Posterior vena cava (tissue), 2 donors: ENCODE results near the gene SH3RF1. TPM values are rescaled to one million over a fixed set of nuclear protein-coding genes. Genes with fewer than 3 reads are reported as not detected.

Experiments used
- DNase-seq: peaks from one replicate; pipeline ENCODE4 v3.0.0-alpha.2; 2020; ENCODE audit warnings: low spot score
- intact Hi-C, 2 donors: fragments of 100-400 bp; cut with DNase I; formaldehyde crosslinking; loops; one replicate each; pipeline versions ENCODE4 v1.14.1 to v1.14.2; 2022 to 2023
- total RNA-seq, 2 donors: library from RNA; stranded (reverse); fragmentation: NEBNext Ultra II Directional; extraction: Animal tissue kit (Norgen Biotek cat#: 25700); gene quantifications; one replicate each; pipeline ENCODE4 v1.2.1, GENCODE V29; 2021
- donor health status: DM: yes; HTN: yes; CAD: no.
- donor health status: DM: yes; HTN: yes; CAD: no.

SH3RF1 gene
- total RNA-seq, 2 donors from 2014 or later = 13.8 to 20.3 TPM

DNA sequence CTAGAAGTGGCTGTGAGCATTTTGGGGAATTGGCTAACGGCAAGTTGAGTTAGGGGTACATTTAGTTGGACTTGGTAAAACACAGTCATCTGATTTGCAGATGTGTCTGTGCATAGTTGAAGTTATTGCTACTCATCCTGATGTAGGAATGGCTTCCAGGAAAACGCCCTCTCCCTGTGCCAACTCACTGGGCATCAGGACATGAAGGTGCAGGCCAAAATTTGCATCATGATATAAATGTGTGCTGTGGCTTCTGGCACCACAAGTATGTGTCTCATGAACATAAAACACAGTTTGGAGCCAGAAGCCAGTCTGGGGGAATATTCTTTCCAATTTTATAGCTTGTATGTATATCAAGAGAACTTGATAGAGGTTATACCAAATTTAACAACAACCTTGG is 206.5 kb downstream of the SH3RF1 start:
- intact Hi-C loops = no loop called here
- DNase-seq = no peak

DNA sequence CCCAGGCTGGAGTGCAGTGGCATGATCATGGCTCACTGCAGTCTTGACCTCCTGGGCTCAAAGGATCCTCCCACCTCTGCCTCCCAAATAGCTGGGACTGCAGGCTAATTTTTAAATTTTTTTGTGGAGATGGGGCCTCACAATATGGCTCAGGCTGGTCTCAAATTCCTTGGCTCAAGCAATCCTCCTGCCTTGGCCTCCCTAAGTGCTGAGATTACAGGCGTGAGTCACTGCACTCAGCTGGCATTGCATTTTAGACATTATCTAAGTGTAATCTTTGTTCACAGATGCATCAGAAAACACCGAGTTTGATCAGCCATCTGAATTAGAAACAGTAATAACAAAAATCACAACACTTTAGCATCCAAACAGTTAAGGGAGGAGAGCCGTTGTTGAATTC is 207.3 kb downstream of the SH3RF1 start:
- no peak for DNase-seq
- intact Hi-C loops = no loop called here

DNA sequence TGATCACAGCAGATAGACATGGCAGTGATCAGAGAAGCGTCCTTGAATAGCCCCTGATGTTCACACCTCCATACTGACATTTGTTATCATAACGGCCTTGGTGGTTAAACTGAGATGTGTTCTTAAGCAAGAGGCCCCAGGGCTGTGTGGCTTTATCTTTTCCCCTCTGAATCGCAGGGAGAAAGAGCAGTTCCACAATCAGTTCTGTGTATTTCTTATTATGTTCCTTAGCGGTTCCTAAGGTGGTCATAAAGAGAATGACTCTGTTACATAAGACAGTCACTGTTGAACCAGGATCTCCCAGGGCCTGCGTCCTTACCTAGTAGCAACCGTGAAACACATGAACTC is 207.9 kb downstream of the SH3RF1 start:
- DNase-seq = no peak
- intact Hi-C loops = no loop called here

DNA sequence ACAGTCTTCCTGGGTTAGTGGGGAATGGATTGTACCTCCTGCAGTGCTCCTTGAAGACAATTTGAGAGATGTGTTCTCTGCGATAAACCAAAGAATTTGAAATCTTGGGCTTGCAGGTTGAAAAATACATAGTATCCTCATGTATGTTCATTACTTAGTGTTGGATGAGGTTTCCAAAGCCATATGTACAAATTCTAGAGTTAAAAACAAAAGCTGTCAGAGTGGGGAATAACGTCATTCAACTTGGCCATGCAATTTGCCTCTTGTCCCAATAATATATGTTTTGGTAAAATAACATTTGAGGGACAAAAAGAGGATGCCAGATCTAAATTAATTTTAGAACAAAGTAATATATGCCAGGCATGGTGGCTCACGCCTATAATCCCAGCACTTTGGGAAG is 209.4 kb downstream of the SH3RF1 start:
- intact Hi-C loops = no loop called here
- no peak for DNase-seq

DNA sequence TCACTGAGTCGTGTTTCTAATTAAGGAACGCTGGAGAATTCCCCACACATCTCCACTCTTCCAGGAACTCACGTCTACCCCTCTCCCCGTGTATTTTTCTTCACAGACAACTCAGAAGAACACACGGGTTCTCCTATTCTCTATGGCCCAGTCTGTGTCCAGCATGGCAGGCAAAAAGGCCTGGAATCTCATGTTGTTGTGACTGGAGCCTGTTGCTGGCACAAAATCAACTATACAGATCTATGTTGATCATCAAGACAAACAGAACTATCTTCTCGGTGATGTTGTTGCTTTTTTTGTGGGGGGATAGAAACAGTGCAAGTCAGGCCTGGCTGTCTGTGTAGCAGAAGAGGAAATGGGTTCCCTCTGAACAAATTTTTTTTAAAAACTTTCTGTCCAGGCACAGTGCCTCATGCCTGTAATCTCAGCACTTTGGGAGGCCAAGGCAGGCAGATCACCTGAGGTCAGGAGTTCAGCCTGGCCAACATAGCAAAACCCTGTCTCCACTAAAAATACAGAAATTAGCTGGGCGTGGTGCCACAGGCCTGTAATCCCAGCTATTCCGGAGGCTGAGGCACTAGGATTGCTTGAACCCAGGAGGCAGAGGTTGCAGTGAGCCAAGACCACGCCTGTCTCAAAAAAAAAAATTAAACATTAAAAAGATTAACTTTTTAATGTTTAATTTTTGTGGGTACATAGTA is 210.2 kb downstream of the SH3RF1 start:
- intact Hi-C loops = no loop called here

DNA sequence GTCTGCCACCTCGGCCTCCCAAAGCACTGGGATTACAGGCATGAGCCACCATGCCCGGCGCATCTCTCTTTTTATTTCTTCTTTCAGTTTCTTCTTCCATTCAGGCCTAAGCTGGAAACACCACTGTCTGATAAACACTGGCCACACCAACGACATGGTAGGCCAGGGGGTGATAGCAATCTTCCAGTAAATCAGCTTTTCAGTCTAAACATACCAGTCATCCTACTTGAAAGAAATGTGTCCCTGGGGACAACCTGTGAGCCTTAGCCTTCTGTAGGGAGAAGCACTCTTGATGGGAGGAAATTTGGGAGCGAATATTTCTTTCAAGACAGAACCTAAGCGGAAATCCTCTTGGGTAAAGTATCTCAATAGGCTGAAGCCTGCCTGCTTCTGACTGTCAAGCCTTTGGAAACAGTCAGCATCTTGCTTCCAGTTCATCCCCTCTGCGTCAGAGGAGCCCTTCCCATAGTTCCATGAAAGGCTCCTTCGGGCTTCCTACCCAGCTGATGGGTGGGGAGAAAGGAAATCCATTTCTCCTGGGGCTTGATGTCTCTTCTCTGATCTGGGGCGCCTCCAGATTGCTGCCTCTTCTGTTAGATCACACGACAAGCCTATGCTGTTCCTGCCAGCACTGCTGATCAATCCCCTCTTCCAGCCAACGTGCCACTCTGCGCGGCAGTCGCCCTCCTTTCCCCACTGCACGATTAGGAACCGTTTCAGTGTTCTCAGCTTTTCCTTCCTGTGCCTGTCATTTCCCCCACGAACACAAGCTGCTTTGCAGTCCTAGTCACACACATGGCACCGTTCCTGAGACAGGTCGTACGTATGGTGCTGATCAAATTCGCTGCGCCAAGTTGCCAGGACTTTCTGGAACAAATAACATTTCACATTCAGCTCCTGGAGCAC is 211.2 kb downstream of the SH3RF1 start:
- DNase-seq = no peak
- intact Hi-C loops = no loop called here

More for the DNA sequence above, 210.2 kb downstream of the SH3RF1 start:
- no peak for DNase-seq

DNA sequence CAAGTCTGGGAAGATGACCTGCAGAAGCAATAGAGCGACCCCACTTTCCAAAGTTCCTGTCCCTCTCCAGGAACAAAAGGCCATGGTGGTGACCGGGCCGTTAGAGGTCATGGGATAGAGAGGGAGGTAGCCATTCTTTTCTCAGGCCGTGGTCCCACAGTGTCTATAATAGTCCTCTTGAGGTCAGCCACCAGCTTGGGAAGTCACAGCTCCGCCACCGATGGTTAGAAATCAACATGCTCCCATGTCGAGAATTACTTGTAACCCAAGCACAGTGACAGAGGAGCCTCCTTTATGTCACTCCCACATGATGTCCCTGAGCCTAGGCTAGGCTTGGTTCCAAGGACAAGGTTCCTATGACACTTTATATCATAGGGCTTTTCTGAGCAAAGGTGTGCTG is 212.4 kb downstream of the SH3RF1 start:
- intact Hi-C loops = no loop called here
- no peak for DNase-seq

DNA sequence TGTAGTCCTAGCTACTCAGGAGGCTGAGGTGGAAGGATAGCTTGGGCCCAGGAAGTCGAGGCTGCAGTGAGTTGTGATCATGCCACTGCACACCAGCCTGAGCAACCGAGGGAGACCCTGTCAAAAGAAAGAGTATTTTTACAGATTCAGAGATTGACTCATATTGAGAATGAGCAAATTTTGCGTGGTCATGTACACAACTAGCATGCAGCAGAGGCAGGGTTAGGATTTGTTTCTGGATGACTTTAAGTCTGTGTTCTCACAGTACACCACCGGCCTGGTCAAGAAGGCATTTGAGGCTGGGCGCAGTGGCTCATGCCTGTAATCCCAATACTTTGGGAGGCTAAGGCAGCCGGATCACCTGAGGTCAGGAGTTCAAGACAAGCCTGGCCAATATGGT is 215.9 kb downstream of the SH3RF1 start:
- DNase-seq = no peak
- intact Hi-C loops = no loop called here

DNA sequence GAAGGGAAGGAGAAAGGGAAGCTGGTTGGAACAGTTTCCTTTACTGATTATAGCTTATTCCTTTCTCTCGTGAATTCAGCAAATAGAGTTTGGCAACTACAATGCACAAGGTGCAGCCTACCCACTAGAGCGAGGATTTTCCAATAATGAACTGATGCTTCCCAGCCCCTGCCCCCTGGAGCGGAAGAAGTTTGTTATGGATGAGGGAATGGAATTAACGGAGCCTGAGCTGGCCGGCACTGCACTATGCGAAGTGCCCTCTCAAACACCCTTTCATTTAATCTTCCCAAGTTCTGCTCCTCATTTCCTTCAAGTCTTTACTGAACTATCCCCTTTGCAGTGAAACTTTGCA is 218.2 kb downstream of the SH3RF1 start:
- intact Hi-C loops = no loop called here
- no peak for DNase-seq

DNA sequence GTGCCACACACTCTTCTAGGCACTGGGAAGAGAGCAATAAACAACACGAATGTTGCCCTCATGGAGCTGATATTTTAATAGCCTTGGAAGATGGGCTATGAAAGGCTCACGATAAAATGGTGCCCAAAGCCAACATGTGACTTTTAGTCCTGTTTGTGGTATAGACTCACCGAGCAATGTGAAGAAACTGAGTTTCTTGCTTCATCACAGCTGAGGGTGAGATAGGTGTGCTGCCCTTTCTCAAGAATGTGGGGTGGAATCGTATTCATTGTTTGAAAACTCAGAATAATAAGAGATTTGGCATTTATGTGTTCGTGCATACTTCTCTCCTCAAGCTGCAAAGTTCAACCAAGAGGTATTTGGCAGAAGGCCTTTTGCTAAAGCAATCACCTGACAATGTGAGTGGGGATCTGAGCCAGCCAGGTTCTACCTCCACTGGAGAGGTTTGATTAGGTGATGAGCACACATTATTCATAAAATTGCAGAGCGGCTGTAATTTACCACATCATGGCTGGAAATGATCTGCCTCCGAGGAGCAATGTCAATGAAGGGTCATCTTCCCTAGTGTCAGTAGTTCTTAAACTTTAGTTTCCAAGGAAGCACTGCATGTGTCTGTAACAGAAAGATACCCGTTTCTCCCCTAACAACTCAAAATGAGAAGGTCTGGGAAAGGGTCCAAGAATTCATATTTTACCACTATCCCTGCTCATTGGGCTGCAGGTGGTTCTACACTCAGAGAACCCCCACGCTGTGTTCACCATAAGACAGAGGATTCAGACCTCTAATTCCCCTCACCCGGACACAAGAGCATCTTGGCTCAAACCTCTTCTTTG is 218.8 kb downstream of the SH3RF1 start:
- intact Hi-C loops = no loop called here

DNA sequence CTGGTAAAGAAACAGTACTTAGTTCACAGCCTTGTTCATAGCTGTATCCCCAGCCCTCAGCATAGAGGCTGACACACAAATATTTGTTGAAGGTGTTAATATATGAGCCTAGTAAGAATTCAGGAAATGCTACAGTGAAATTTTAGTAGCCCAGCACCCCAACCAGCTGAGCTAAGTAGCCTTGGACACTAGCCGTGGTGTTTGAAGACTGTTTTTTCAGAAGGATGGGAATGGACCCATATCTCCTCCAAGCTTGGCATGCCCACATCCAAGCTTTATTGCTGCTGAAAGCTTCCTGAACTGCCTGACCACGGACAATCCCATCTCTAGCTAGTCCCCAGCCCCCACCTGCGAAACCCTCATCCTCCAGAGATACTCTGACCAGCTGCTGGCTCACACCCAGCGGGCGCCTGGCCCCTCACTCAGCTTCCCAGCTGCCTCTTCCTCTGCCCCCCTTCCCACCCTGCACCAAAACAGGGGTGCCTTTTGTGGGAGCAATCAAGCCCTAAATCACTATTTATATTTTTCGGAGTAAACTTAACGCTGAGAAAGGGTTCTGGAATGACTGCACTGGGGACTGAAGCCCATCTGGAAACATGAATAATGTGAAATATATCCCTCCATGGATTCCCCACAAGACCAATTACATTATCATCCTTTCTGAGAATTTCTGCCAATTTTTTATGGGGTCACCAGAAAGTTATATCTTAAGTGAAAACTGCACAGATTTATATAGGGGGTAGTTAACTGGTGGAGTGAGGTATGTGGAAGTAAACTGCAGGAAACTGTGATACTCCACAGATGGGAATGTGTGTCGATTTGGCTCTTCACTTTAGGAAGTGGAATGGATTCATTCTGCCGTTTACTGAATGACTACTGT is 219.6 kb downstream of the SH3RF1 start:
- DNase-seq = no peak
- intact Hi-C loops = no loop called here

More for the DNA sequence above, 218.8 kb downstream of the SH3RF1 start:
- DNase-seq = no peak

DNA sequence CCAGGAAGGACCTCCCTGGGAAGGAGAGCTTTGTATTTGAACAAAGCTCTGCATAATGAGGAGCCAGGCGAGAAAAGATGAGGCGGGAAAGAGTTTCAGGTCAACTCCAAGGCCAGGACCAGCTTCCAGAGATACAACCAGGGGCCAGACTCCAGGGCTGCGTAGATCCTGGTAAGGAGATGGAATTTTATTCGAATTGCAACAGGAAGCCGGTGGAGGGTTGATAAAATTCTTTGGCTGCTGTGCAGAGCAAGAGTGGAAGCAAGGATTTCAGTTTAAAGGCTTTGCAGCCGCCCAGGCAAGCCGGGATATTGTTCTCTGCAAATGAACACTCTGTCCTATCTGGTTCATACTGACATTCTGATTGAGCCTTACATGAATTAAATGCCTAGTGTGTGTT is 220.5 kb downstream of the SH3RF1 start:
- DNase-seq = no peak
- intact Hi-C loops = no loop called here

DNA sequence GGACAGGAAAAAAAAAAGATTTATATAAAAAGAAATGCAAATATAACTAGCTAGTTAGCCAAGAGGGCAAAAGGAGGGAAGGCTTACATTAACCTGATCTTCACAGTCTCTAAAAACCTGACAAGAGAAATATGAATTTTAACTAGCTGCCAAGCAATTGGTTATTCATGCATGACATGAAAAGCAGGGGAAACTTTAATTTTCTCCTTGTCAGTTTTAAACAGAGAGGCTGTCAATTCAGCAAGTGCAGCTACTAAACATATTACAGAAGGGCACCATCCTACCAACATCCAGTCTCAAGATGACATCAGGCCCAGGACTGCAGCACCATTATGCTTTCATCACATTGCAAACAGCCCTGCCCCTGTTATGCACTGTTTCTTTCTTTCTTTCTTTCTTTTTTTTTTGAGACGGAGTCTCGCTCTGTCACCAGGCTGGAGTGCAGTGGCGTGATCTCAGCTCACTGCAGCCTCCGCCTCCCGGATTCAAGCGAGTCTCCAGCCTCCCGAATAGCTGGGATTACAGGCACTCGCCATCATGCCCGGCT is 221.8 kb downstream of the SH3RF1 start:
- DNase-seq = no peak
- intact Hi-C loops = no loop called here

DNA sequence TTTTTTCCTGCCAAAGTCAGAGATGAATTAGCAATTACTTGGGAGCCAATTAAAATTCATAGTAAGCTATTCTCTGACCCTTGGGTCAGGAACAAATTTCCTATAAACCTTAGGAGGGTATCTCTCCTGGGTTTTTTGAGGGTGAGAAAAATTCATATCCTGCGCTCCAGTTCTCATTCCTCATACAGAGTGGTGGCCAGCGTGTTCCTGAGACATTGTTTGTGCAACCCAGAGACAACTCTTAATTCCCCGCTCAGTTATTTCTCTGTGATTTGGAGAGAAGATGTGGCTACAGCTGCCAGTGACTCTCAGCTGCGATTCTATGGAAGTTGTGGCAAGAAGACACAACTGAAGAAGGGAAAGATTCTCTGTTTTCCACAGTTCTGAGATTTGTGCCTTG is 222.8 kb downstream of the SH3RF1 start:
- DNase-seq = no peak
- intact Hi-C loops = no loop called here

DNA sequence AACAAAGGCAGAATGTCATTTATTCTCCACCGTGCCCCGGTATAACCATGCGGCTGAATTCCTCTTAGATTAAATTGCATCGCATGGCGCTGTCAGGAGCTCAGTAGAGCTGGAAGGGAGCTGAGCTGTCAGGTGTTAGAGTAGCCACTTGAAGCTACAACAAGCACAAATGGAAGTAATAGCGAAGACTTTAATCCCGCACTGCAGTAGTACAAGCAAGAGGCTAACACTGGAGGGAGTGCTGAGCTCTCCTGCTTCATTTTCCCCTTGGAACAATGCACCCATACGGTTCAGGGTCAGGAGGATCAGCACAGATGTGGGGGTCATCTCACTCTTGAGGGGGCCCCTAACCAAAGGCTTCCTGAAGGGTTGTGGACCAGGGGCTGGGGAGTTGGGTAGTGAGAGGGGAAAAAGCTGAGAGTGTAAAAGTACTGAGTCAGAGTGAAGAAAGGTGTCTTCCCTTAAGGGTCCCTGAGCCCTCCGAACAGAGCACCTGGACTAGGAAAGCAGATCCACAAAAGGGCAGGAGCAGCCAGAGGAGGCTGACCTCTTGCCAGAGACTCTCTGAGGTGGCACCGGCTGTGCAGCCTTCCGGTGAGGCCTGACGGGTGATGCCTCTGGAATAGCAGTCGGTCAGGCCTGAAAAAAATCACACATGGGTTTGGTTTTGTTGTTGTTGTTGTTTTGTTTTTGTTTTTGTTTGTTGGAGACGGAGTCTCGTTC is 224.7 kb downstream of the SH3RF1 start:
- DNase-seq = no peak
- intact Hi-C loops = no loop called here

DNA sequence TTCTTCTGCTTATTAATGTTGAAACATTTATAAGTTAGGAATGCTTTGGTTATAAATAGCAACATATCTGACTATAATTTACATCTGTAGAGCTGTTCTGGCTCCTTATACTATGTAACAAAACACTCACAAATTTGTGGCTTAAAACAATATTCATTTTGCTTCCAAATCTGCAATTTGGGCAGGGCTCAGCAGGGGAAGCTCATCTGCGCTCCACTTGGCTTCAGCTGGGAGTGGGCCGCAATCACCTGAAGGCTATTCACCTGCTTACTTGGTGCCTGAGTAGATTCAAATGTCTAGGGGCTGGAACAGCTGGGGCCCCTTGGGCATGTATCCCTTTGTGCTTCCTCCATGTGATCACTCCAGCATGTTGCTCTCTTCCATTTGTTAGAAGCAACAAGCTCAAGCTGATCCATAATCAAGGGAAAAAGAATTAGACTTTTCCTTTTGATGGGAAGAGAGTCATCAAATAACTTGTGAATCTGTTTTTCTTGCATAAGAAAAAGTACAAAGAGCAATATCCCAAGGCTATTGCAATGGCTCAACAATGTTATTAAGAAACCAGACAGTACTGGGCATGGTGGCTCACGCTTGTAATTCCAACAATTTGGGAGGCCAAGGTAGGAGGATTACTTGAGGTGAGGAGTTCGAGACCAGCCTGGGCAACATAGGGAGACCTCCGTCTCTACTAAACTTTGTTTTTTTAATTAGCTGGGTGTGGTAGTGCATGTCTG is 225.9 kb downstream of the SH3RF1 start:
- DNase-seq = no peak
- intact Hi-C loops = no loop called here
